HepG2 (cell line): ENCODE measurements around the gene TRMT1. TPM values are rescaled to one million over a fixed set of nuclear protein-coding genes. Genes with fewer than 3 reads are reported as not detected.

Experiments
- CHD4 ChIP-seq: fragments of 200-600 bp; sonication (generic); IDR thresholded peaks from 2 replicates; pipeline ENCODE4 v1.7.0; 2017; ENCODE audit warnings: mild to moderate bottlenecking, low read length, borderline replicate concordance
- GATA4 ChIP-seq: sonication (generic); IDR thresholded peaks from 2 replicates; pipeline ENCODE4 v1.6.1; 2016; ENCODE audit warnings: antibody characterized with exemption, low read depth, borderline replicate concordance
- JUN ChIP-seq: sonication (generic); formaldehyde crosslinking; IDR thresholded peaks from 2 replicates; pipeline ENCODE4 v1.4.0; 2020; ENCODE audit warnings: mild to moderate bottlenecking, missing genetic modification reagents
- MYNN ChIP-seq: sonication (generic); formaldehyde crosslinking; IDR thresholded peaks from 2 replicates; pipeline ENCODE4 v1.4.0; 2020; ENCODE audit warnings: mild to moderate bottlenecking, low read depth, missing genetic modification reagents
- MZF1 ChIP-seq: sonication (generic); formaldehyde crosslinking; IDR thresholded peaks from 2 replicates; pipeline ENCODE4 v1.8.1; 2023; ENCODE audit warnings: mild to moderate bottlenecking, missing genetic modification reagents, borderline replicate concordance
- NR2C2 ChIP-seq: sonication (generic); formaldehyde crosslinking; IDR thresholded peaks from 2 replicates; pipeline ENCODE4 v1.4.0; 2020; ENCODE audit warnings: missing genetic modification reagents, mild to moderate bottlenecking, moderate library complexity, borderline replicate concordance
- NRL ChIP-seq: sonication (generic); formaldehyde crosslinking; IDR thresholded peaks from 2 replicates; pipeline ENCODE4 v1.5.0; 2020; ENCODE audit warnings: missing genetic modification reagents, mild to moderate bottlenecking, moderate library complexity, borderline replicate concordance
- RARA ChIP-seq: IDR thresholded peaks from 2 replicates; pipeline ENCODE4 v1.6.1; 2016; ENCODE audit warnings: missing genetic modification reagents, missing compliant biosample characterization
- SMARCE1 ChIP-seq: fragments of 450-650 bp; IDR thresholded peaks from 2 replicates; pipeline ENCODE4 v1.6.1; 2017; ENCODE audit warnings: borderline replicate concordance
- SMC3 ChIP-seq: IDR thresholded peaks from 2 replicates; pipeline ENCODE4 v1.6.1; 2011; ENCODE audit warnings: low read length, improper control_type of control experiment
- SP4 ChIP-seq: sonication (generic); formaldehyde crosslinking; IDR thresholded peaks from 2 replicates; pipeline ENCODE4 v1.8.1; 2023; ENCODE audit warnings: mild to moderate bottlenecking, missing genetic modification reagents
- TEAD2 ChIP-seq: sonication (generic); formaldehyde crosslinking; IDR thresholded peaks from 2 replicates; pipeline ENCODE4 v1.9.0; 2021; ENCODE audit warnings: missing genetic modification reagents
- TRIM24 ChIP-seq: sonication (generic); formaldehyde crosslinking; IDR thresholded peaks from 2 replicates; pipeline ENCODE4 v1.8.0; 2022; ENCODE audit warnings: mild to moderate bottlenecking, missing genetic modification reagents
- ZBTB10 ChIP-seq: sonication (generic); formaldehyde crosslinking; IDR thresholded peaks from 2 replicates; pipeline ENCODE4 v1.4.0; 2020; ENCODE audit warnings: missing genetic modification reagents, borderline replicate concordance
- ZFP36L2 ChIP-seq: sonication (generic); formaldehyde crosslinking; IDR thresholded peaks from 2 replicates; pipeline ENCODE4 v1.4.0; 2020; ENCODE audit warnings: missing genetic modification reagents
- ZFY ChIP-seq: sonication (generic); formaldehyde crosslinking; IDR thresholded peaks from 2 replicates; pipeline ENCODE4 v1.4.0; 2020; ENCODE audit warnings: missing genetic modification reagents
- ZNF10 ChIP-seq: sonication (generic); formaldehyde crosslinking; IDR thresholded peaks from 2 replicates; pipeline ENCODE4 v1.4.0; 2020; ENCODE audit warnings: mild to moderate bottlenecking, low read depth, missing genetic modification reagents, borderline replicate concordance
- ZNF383 ChIP-seq: sonication (generic); formaldehyde crosslinking; IDR thresholded peaks from 2 replicates; pipeline ENCODE4 v1.4.0; 2020; ENCODE audit warnings: missing genetic modification reagents, mild to moderate bottlenecking, borderline replicate concordance
- polyA plus RNA-seq, 8 experiments: library from polyadenylated mRNA; depleted of rRNA in 3 of 8; stranded (reverse) in 7 of 8; unstranded in 1 of 8; fragments of >200 nt; fragmentation: Illumina TruSeq in 4 of 8; extraction: Trizol in 4 of 8; gene quantifications; 2 replicates each; pipeline versions ENCODE4 v1.2.1 to v1.2.3, GENCODE V29; 2011 to 2016; ENCODE audit warnings: low read depth in 4 of 8, missing spikeins in 1 of 8, mixed read lengths in 1 of 8; ENCODE audit not compliant: insufficient read depth in 1 of 8
- total RNA-seq, 5 experiments: library from RNA; depleted of rRNA; stranded (reverse); fragments of >200 nt; fragmentation: Illumina TruSeq; extraction: Trizol; gene quantifications; 2 replicates each; pipeline ENCODE4 v1.2.3, GENCODE V29; 2016; ENCODE audit warnings: low read depth in 1 of 5
- TF ChIP-seq, protein P1 (sequence below): sonication (generic); formaldehyde crosslinking; IDR thresholded peaks from 2 replicates; pipeline ENCODE4 v1.8.0; 2022; ENCODE audit warnings: mild to moderate bottlenecking, missing genetic modification reagents, moderate library complexity
- TF ChIP-seq, protein P2 (sequence below): sonication (generic); formaldehyde crosslinking; IDR thresholded peaks from 2 replicates; pipeline ENCODE4 v1.4.0; 2020; ENCODE audit warnings: missing genetic modification reagents, low read depth, mild to moderate bottlenecking, borderline replicate concordance
- TF ChIP-seq, protein P3 (sequence below): IDR thresholded peaks from 2 replicates; pipeline ENCODE4 v1.6.1; 2016
- TF ChIP-seq, protein P4 (sequence below): sonication (generic); formaldehyde crosslinking; IDR thresholded peaks from 2 replicates; pipeline ENCODE4 v1.4.0; 2020; ENCODE audit warnings: missing genetic modification reagents, borderline replicate concordance

TRMT1 gene
- total and polyA plus RNA-seq, 2 of the 13 experiments (the other 11 are each of a cell fraction or from before 2014, with no cell fraction given): 35.5 to 44.1 TPM

DNA sequence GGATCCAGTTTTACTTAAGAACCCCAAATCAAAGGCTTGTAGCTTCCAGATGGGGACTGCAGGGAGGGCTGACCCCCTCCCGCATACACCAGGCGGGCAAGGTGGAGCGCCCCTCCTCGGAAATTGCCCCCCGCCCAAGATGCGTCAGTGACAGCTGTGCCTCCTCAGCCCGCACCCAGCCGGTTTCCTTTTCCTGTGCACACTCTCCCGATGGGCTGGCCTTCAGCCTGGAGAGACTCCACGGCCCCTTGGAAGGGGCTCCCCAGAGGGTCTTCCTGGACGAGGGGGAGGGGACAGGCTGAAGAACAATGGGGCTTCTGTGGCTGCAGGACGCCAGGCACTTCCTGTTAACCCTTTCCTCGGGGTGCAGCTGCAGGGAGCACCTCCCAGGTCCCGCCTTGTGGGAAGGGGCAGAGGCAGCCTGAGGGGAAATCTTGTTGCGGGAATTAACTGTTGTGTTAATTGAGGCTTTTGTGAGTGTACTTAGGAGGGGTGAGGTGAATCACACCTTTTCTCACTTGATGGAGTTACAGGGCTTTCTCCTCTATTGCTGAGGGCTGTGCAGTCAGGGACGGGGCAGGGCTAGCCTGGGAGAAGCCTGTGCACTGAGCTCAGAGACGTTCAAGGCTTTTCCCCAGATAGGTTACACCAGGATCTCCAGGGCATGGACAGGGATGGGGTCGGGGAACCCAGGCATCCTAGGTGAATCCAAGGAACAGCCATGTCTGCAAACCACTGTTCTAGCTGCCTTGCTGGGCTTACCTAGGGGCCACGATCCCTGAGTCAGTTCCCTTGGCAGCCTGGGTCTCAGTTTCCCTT lies 48.0 kb upstream of the TRMT1 start (continued):
- TF ChIP-seq, protein P1, sequence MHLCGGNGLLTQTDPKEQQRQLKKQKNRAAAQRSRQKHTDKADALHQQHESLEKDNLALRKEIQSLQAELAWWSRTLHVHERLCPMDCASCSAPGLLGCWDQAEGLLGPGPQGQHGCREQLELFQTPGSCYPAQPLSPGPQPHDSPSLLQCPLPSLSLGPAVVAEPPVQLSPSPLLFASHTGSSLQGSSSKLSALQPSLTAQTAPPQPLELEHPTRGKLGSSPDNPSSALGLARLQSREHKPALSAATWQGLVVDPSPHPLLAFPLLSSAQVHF (CRISPR knock-in tag): peak; percentile 74; the same call in 1 of the 2 replicates
- no peak for TF ChIP-seq JUN (CRISPR knock-in tag)
- TF ChIP-seq SMC3: no peak
- TF ChIP-seq GATA4: peak; percentile 38; the same call in 1 of the 2 replicates
- no peak for TF ChIP-seq TRIM24
- TF ChIP-seq SP4: peak; percentile 69
- TF ChIP-seq ZNF10: no peak
- no peak for TF ChIP-seq MZF1 (CRISPR knock-in tag)
- no peak for TF ChIP-seq TEAD2 (CRISPR knock-in tag)
- TF ChIP-seq, protein P2, sequence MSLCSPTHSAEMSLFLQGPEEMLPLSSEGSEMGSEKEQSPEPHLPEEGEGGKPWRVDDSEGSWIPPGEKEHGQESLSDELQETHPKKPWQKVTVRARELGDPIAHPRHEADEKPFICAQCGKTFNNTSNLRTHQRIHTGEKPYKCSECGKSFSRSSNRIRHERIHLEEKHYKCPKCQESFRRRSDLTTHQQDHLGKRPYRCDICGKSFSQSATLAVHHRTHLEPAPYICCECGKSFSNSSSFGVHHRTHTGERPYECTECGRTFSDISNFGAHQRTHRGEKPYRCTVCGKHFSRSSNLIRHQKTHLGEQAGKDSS (CRISPR knock-in tag): peak; percentile 63
- TF ChIP-seq SMARCE1: no peak
- 0 out of 2 replicates have a peak, but pooled peaks have one; percentile 71 for TF ChIP-seq ZBTB10 (CRISPR knock-in tag)
- peak; percentile 69 for TF ChIP-seq RARA
- no peak for TF ChIP-seq MYNN (CRISPR knock-in tag)
- TF ChIP-seq, protein P3, sequence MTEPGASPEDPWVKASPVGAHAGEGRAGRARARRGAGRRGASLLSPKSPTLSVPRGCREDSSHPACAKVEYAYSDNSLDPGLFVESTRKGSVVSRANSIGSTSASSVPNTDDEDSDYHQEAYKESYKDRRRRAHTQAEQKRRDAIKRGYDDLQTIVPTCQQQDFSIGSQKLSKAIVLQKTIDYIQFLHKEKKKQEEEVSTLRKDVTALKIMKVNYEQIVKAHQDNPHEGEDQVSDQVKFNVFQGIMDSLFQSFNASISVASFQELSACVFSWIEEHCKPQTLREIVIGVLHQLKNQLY (CRISPR knock-in tag): peak; percentile 15; the same call in 1 of the 2 replicates
- TF ChIP-seq ZFP36L2 (CRISPR knock-in tag): no peak
- TF ChIP-seq CHD4: peak; percentile 66; the same call in 1 of the 2 replicates
- TF ChIP-seq ZFY: peak; percentile 47; the same call in 1 of the 2 replicates
- no peak for TF ChIP-seq ZNF383 (CRISPR knock-in tag)
- TF ChIP-seq, protein P4, sequence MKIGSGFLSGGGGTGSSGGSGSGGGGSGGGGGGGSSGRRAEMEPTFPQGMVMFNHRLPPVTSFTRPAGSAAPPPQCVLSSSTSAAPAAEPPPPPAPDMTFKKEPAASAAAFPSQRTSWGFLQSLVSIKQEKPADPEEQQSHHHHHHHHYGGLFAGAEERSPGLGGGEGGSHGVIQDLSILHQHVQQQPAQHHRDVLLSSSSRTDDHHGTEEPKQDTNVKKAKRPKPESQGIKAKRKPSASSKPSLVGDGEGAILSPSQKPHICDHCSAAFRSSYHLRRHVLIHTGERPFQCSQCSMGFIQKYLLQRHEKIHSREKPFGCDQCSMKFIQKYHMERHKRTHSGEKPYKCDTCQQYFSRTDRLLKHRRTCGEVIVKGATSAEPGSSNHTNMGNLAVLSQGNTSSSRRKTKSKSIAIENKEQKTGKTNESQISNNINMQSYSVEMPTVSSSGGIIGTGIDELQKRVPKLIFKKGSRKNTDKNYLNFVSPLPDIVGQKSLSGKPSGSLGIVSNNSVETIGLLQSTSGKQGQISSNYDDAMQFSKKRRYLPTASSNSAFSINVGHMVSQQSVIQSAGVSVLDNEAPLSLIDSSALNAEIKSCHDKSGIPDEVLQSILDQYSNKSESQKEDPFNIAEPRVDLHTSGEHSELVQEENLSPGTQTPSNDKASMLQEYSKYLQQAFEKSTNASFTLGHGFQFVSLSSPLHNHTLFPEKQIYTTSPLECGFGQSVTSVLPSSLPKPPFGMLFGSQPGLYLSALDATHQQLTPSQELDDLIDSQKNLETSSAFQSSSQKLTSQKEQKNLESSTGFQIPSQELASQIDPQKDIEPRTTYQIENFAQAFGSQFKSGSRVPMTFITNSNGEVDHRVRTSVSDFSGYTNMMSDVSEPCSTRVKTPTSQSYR (CRISPR knock-in tag): peak; percentile 99
- no peak; the same call in 1 of the 2 replicates for TF ChIP-seq NR2C2 (CRISPR knock-in tag)
- TF ChIP-seq NRL: peak; percentile 65; the same call in 1 of the 2 replicates
